ENCODE measurements around the gene HOOK1.

GRCh38 chr1:59879996-59880505 is 65.3 kb downstream of the HOOK1 start:
- TF ChIP-seq CTCF (IDR thresholded peaks at IDR 0.05; ENCODE audit: extremely low read depth in 1 of 2, insufficient read depth in 1 of 2, low read depth in 1 of 2, low read length in 2 of 2) (no peak), POLR2AphosphoS5 (IDR thresholded peaks at IDR 0.05; ENCODE audit: insufficient read depth, low read depth, low read length) (no peak), EZH2 (IDR thresholded peaks at IDR 0.05; ENCODE audit: borderline replicate concordance, low read depth, low read length, severe bottlenecking) (no peak), POLR2A (IDR thresholded peaks at IDR 0.05; ENCODE audit: low read depth, low read length) (no peak)

All from endothelial cell of umbilical vein (primary cell).